Middle frontal gyrus (tissue), 1 donor: Measurements from ENCODE around the gene ZFAND2B.

Experiments used
- DNase-seq: peaks from one replicate; pipeline ENCODE4 v3.0.0-alpha.2; 2015; ENCODE audit warnings: low spot score; ENCODE audit errors: extremely low spot score

ZFAND2B gene

DNA sequence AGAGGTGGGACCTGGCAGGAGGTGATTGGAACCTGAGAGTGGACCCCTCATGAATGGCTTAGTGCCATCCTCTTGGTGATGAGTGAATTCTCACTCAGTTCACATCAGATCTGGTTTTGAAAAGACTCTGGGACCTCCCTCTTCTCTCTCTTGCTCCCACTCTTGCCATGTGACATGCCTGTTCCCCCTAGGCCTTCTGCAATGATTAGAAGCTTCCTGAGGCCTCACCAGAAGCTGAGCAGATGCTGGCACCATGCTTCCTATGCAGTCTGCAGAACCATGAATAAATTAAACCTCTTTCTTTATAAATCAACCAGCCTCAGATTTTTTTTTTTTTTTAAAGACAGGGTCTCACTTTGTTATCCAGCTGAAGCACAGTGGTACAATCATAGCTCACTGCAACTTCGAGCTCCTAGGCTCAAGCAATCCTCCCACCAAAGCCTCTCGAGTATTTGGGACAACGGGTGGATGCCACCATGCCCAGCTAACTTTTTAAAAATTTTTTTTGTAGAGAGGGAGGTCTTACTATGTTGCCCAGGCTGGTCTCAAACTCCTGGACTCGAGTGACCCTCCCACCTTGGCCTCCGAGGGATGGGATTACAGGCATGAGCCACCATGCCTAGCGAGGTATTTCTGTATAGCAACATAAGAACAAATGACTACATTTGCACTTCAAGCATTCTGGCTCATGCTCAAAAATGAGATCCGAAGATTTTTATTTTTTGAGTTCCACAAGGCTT lies 2.0 kb upstream of the ZFAND2B start:
- no peak for DNase-seq

DNA sequence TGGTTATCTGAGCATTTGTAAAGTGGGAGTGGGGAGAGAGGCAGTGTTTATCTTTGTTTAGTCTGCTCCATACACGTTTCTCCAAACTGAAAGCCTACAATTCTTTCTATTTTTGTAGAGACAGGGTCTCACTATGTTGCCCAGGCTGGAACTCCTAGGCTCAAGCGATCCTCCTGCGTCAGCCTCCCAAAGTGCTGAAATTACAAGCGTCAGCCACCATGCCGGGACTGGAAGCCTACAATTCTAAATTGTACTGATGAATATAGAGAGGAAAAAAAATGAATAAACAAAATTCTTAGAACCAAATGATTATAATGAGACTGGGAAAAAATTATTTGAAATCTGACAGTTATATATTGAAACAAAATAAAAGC lies 1.4 kb upstream of the ZFAND2B start:
- DNase-seq: no peak

DNA sequence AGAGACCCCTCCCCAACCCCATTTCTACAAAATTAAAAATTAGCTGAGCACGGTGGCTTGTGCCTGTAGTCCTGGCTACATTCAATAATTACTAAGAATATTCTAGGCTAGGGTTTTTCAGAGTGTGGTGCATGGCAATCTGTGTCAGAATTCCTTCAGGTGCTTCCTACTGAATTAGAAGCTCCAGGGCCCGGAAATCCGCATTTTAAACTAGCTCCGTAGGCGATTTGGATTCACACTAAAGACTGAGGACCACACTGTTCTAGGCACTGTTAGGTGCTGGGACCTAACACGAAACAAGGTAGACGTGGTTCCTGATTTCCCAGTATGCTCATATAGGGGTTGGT lies 628 bp upstream of the ZFAND2B start:
- no peak for DNase-seq

DNA sequence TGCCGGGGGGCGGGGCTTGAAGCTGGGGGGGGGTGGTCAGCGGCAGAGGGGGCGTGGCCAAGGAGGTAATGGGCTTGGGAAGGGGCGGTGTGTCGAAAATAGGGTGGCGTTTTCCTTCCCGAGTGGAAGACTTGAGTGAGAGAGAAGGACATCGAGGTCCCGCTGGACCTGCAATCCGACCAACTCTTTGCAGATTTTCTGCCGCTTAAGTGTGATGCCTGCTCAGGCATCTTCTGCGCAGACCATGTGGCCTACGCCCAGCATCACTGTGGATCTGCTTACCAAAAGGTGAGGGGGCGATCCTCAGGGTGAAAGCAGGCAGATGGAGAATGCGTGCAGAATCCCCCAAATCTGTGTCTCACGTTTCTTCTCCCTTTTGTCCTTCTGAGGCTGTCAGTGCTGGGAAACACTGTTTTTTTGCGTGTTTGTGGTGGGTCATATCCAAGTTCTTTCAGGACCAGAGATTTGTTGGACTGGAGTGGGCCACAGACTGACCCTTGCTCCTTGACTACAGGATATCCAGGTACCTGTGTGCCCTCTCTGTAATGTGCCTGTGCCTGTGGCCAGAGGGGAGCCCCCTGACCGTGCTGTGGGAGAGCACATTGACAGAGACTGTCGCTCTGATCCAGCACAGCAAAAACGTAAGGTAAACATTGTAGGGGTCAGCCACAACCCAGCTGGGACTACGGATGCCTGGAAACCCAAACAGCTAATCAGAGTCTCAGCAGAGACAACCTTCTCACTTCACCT lies 727 bp downstream of the ZFAND2B start:
- DNase-seq: peak; percentile 16

DNA sequence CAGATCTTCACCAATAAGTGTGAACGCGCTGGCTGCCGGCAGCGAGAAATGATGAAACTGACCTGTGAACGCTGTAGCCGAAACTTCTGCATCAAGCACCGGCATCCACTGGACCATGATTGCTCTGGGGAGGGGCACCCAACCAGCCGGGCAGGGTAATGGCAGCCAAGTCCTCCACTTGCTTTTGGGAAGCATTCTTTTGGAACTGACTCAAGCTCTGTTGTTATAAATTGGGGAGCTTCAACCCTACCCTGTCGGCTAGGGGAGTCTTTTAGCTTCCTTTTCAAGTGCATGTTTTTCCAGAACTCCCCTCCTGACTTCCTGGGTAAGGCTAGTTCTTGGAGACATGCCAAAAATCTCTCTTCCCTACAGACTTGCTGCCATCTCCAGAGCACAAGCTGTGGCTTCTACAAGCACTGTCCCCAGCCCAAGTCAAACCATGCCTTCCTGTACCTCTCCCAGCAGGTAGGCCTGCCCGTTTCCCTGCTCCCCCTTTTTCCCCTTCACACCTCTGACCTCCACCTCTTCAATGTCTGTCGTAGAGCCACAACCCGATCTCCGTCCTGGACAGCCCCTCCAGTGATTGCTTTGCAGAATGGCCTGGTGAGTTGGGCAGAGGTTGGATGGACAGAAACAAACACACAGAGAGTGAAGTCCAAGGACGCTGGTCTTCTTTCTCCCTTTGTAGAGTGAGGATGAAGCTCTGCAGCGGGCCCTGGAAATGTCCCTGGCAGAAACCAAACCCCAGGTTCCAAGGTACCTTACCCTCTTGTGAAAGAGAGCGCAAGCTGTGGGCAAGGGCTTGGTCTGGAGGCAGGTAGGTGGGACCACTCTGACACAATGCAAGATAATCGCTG lies 1.5 kb downstream of the ZFAND2B start:
- DNase-seq: no peak

DNA sequence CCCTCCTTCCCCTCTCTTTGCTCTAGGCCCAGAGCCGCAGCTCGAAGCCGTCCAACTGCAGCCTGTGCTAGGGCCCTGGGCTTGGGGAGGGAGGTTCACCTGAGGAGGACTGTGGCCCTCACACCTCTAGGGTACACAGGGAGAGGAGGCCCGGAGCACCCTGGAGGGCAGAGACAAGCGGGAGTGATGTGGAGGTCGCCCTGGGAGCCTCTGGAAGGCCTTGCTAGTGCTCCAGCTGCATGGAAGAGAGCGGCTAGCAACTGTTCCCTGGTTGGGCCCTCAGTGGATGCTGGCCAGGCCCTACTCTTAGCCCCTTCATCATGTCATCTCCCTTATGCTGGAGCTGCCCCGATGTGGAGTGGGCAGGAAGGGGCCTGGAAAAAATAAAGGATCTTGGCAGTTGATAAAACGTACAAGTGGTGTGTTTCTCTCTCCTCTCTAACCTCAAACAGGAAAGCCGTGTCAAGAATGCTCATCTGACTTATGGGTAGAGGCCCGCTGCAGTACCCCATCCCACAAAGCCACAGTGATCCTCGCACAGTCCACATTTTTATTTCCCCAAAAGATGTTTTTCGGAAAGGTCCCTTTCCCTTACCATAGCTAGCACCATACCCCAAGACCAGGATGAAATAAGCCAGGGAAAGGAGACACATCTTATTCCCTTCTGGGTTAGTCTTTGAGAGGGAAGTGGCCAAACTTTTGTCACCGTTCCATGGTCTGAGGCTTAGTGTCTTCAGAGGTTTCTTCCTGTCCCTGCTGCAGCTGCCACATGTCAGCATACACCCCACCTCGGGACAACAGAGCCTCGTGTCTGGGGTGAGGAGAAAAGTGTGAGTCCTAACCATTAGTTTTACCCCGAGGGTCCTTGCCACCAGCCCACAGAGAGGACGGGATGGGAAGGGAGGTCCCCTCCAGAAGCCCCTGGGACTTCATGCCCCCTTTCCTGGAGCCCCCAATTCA lies 2.9 kb downstream of the ZFAND2B start:
- DNase-seq: no peak

DNA sequence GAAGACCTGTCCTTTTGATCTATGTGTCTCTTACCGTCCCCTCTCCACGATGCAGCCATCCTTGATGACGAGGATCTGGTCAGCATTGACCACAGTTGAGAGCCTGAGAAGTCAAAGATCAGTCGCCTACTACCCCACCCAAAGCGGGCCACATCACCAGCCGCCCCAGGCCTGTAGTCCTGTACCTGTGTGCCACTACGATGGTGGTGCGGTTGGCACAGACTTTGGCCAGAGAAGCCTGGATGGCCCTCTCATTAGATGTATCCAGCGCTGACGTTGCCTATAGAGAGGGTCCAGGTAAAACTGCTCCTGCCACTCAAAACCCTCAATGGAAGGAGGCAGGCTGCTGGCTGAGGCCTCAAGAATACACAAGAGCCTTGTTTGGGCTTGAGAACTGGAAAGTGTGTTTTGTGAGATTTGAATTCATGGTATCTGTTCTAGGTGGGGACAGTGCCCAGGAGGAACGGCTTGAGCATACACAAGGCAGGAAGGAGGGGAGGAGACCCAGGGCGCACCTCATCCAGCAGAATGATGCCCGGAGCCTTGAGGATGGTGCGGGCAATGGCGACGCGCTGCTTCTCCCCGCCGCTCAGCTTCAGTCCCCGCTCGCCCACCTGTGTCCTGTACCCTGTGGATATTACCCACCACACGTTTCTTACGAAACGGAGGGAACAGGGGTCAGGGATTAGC lies 3.8 kb downstream of the ZFAND2B start:
- no peak for DNase-seq

DNA sequence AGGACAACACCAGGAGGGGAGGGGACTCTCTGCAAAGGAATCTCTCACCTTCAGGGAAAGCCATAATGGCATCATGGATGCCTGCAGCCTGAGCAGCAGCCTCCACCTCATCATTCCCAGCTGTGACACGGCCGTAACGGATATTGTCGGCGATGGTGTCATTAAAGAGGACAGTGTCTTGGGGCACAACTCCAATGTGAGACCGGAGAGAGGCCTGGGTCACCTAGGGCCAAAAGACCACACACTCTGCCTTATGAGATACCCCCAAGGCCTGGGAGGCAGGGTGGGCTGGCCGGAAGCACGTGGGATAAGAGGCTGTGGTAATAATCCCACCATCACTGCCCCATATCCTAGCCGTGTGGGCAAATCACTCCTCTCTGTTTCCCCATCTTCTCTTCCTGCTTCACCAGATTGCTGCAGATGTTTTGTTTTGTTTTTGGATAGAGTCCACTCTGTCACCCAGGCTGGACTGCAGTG lies 4.3 kb downstream of the ZFAND2B start:
- DNase-seq: no peak

DNA sequence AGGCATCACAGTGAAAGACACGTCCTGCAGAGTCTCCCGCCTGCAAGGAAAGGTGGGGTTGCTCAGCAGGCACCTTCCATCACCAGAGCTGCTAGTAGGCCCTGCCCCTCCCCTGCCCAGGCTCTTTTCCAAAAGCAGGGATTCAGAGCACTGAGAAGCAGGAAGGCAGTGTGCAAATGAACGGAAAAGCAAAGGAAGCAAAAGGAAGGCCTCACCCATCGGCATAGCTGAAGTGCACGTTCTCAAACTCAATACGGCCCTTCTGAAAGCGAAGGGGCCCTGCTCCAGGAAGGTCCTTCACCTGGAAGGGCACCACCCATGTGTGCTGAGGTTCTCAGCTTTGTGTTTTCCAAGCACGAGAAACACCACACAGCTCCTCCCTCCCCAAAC lies 6.4 kb downstream of the ZFAND2B start:
- no peak for DNase-seq

DNA sequence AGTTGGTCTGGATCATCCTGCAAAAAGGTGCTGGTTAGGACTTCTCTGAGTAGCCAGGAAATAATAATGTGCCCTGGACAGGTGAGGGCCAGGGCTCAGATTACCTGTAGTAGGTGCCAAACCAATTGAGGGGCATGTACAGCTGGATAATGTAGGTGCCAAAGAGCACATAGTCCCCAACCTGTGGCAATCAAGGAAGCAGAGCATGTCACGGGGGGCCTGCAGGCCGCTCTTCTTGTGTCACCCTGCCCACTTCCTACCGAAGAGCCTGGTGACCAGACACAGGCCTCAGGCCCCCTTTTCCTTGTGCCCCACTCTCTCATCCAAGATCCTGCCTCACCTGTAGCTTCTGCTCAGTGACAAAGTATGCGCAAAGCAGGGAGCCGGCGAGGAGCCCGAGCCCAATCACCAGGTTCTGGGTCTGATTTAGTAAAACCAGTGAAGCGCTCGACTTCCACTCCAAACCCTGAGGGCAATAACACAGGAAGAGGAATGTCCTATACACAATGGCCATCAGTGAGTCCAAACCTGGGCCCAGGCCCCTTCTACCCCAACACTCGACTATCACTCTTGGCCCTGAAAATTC lies 7.0 kb downstream of the ZFAND2B start:
- no peak for DNase-seq

DNA sequence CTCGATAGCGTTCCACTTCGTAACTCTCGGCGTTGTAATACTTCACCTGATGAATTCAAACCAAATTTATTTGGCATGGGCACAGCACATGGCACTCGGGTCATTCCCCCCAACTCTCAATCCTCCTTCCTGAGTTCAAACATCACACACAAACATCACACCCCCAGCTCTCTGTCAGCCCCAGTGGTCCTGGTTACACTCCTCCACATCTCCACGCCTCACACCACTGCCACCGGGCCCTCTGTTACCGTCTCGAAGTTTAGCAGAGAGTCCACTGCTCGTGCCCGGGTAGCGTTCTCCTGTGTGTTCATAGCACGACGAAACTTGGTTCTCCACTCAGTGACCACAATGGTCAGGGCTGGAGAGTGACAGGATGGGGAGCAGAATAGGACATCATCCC lies 7.6 kb downstream of the ZFAND2B start:
- DNase-seq: no peak

DNA sequence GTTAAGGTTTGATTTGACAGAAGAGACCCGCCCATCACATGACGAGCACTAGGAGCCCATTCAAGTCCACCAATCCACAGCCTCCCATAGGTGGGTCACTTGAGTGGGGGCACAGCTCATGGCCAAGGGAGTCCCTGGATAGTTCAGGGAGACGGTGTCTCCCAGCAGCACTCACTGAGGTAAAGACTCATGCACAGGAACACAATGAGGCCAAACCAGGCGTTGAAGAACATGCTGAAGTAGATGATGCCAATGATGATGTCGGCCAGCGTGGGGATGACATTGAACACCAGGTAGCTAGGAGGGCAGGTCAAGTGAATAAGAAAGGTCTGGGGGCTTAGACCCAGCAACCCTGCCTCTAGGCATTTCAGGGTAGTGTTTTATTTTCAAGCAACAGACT lies 8.2 kb downstream of the ZFAND2B start:
- no peak for DNase-seq

DNA sequence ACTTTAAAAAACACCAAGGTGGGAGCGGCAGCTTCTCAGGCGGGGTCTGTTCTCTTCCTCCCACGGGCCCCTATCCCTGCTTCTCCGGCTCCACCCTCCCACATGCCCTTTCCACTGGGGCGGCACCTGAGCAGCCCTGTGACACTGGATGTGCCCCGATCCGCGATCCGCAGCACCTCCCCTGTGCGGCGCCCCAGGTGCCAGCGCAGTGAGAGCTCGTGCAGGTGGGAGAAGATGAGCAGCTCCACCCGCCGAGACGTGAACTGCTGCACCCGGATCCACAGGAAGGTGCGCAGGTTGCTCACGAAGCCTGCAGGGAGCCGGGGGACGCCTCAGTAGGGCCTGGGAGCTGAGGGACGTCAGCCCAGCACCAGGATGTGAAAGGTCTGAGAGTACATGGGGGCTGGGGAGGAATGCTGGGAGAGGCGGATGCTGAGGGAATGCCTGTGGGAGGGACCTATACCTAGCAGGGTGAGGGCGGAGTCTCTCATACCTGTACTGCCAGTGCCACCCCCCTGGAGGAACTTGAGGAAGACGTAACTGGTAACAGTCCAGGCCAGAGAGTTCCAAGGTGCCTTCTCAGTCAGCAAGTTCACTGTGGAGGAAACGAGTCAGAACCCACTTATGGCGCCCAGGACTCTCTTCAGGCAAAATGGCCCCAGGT lies 9.4 kb downstream of the ZFAND2B start:
- DNase-seq: no peak

DNA sequence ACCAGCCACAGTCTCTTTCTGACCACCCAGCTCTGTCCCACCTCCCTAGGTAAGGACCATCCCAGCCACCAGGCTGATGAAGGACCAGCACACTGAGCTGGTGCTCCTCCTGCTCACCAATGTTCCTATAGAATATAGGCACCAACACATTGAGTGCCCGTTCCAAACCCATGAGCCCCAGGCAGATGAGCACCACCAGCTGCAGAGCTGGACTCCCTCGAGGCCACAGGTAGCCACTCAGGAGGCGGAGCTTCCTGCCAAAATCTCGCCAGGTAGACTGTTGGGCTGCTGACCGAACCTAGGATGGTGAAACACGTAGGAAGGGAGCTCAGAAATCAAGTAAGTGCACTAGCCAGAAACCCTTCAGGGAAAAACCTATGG lies 9.9 kb downstream of the ZFAND2B start:
- DNase-seq: no peak

DNA sequence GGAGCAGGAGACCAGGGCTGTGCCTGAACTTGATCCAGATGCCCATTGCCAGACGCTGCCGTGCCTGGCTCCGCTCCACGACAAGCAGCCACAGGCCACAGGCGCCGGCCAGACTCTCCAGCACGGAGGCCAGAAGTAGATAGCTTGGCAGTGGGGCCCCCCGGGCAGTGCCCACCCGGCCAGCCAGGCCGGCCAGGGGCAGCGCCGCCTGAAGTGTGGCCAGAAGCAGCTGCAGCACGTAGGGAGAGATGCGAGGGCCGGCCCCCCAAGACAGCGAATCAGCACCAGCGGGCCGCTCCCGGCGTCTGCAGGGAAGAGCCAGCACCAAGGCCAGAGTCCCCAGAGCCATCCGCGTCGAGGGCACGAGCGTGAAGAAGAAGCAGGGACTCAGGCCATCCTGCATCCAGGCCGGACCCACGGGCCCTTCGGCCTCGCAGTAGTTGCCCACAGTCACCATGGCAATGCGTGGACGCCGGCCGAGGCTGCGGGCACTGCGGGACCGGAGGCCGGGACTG lies 11.7 kb downstream of the ZFAND2B start:
- peak; percentile 15 for DNase-seq

DNA sequence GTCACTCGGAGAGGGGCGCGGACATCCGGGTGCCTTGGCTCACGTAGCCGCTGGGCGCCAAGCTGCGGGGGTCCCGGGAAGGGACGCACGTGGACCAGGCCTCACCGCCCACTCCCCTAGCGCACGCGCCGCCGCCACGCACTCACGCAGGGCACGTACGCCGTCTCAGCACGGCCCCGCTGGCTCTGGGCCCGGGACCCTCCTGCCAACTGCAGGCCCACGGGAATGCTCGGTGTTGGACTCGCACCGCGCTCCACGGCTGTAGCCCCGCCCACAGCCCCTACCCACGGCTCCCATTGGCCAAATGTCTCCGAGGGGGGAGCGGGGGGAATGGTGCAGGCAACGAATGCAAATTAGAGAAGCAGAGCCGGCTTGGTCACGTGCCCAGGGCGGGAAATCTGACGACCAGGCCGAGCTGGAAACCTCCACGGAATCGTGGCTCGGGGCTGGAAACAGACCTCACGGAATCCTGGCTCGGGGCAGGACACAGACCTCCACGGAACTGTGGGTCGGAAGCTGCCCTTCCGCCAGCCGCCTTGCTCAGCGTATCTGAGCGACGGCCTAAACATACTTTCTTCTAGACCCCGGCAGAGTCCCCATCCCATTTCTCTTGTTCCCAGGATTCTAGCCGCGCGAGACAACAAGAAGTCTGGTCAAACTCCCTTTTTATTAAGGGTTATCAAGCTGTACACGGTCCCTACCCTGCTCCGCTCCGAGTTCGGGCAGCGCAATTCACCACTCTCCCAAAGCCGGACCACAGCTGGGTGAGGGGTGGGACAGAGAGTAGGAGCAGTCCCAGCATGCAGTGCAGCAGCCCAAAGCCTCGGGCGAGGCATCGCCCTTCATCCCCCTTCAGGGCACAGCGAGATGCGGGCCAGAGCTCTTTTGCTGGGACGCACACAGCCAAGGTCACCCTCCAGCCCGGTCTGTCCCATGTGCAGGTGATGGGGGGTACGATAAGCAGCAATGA lies 12.4 kb downstream of the ZFAND2B start, which contains the start of gene ABCB6:
Gene ABCB6, minus strand, starts transcription at position 227 of the 970 bp plus-strand sequence. CDS start 285 bp downstream, outside the sequence.
- DNase-seq: peak; percentile 93

DNA sequence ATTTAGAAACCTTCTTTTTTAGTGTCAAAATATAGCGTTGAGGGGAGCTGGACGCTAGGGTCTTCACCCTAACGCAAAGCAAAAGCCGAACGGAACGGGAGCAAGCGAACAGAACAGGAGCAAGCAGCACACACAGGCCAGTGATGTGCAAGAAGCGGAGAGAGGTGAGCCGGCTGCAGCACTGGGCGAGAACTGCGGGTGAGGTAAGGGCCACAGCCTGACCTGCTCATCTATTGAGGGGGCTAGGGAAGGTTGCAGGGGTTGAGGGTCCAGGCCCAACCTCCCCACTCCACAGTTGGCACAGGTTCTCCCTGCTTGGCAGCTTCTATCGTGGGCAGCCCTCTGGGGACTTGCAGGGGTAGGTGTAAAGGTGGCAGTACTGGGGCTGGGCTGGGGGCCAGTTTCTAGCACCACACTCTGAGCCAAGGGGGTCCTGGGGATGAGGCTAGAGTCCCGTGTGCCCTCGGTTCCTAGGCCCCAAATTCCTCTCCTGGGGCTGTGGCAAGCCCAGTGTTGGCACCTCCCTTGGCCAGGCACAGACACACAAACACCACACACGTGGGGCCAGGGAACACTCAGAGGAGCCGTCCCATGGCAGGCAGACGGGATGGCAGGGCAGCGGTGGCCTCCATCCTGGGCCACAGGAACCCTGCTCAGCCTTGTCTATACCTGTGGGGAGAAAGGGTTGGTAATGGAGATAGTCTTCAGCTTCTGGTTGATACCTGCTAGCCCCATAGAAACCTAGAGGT lies 13.4 kb downstream of the ZFAND2B start:
- DNase-seq: no peak
